ENCODE results near the gene AUTS2.
"Not testable (repeated sequence)": the region's sequence is repeated elsewhere in the genome, so short reads cannot be mapped to it uniquely, and the experiment has no call there.

Gene AUTS2

DNA sequence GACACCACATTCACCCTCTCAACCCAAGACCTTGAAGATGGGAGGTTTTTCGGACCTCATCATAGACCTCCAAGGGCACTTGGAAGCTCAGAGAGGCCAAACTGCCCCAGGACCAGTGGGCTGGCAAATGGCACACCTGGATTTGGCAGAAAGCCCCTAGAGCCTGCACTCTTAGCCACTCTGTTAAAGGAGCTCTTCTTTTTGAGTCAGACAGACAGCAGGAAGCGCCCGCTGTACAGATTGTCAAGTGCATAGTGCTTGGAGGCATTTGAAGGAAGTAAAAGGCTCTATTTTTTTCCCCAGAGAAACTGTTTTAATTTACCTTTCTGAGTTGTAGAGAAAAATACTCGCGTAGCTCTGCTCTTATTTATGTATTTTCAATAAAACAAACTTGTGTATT, 1125.1 kb downstream of the AUTS2 start:
- DNase-seq (ENCODE audit: low spot score) = no peak

- DNase-seq (ENCODE audit: low spot score) = no peak
These were observed 1127.2 kb downstream of the AUTS2 start for GRCh38 chr7:70725448-70725847.

GRCh38 chr7:70726294-70726693, 1128.0 kb downstream of the AUTS2 start:
- DNase-seq (ENCODE audit: low spot score) = no peak

- no peak for DNase-seq (ENCODE audit: low spot score)
These were observed 1128.7 kb downstream of the AUTS2 start for GRCh38 chr7:70726951-70727378.

- DNase-seq (ENCODE audit: low spot score) = no peak
These were observed 1129.6 kb downstream of the AUTS2 start for GRCh38 chr7:70727861-70728260.

GRCh38 chr7:70728872-70729552, 1130.7 kb downstream of the AUTS2 start:
- DNase-seq (ENCODE audit: low spot score) = no peak

- DNase-seq (ENCODE audit: low spot score) = not testable (repeated sequence)
These were observed 1131.4 kb downstream of the AUTS2 start for GRCh38 chr7:70729553-70730157.

GRCh38 chr7:70730451-70731110, 1132.3 kb downstream of the AUTS2 start:
- DNase-seq (ENCODE audit: low spot score) = no peak

- no peak for DNase-seq (ENCODE audit: low spot score)
These were observed 1134.8 kb downstream of the AUTS2 start for GRCh38 chr7:70733090-70733489.

DNA sequence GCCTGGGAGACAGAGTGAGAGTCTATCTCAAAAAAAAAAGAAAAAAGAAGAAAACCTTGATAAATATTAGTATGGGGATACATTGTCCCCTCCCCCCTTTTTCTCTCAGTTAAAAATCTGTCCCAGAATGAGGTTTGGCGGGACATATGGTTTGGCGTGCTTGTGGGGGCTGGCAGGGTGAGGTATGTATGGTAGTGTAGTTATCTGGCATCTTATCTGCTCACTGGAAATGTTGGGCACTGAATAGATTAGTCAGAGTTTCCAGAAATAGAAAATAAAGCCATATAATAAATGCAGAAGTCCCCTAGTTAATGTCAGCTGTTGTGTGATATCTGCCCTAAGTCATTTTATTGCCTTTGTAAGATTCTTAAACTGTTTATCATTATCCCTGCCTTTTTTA, 1136.1 kb downstream of the AUTS2 start:
- no peak for DNase-seq (ENCODE audit: low spot score)

- no peak for DNase-seq (ENCODE audit: low spot score)
These were observed 1137.0 kb downstream of the AUTS2 start for GRCh38 chr7:70735313-70735712.

DNA sequence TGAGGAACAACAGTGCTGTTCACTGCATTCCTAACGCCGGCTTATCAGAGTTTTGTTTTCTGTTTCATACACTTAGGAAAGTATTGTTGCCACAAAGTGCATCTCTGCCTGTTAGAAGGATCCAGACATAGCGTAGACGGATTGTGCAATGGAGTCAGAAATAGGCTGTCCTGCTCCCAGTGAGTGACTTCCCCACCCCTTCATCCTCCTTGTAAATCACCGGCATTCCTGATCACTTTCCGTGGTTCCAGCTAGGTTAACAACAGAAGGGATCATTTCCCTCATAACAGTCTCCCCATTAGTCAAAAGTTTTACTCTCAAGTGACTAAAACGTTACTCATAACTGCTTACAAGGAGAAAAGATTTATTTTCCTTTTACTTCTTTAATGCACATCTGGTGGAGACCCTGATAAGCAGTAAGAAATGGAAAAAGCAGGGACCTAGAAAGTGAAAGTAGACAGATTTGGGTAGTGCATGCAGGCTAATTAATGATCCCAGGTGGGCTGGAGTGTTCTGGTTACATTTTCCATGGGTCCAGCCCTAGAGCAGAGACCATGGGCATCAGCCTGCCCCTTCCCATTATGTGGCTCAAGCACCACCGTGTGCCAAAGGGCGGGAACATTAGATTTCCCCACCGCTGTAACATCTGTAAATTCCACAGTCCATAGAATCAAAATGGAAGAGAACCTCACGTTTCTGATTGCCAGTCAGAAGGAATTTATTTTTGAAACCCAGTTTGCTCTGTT, 1138.6 kb downstream of the AUTS2 start:
- no peak for DNase-seq (ENCODE audit: low spot score)

DNA sequence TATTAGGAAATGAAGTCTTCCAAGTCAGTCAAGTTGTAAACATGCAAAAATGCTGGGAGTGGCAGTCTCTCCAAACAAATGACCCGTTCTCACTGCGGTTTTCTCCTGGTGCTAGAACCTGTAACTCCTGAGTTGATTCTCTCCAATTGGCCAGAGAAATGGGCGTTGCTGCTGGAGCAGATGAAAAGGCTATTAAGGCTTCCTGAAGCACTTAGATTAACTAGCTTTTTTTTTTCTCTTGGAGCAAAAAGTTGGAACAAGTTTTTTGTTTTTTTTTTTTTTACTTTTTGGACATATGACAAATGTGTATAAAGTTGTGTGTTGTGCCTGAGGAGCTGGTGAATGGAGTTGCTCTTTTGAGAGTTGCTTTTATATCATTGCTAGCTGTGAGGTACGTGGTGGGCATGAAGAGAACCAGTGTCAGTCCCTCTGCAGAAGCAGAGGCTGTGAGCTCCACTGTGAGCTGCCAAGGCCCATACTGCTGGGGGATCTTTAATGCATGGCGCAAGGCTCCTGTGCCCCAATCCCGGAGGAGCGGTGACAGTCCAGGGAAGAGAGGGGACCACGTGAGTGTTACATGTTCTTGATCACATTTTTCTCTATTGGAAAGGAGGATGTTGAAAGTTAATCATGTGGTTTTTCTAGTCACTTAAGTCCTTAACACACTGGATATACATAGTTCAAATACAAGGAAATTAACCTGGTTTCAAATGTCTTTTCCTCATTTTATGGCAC, 1140.0 kb downstream of the AUTS2 start:
- no peak for DNase-seq (ENCODE audit: low spot score)

- no peak for DNase-seq (ENCODE audit: low spot score)
These were observed 1141.5 kb downstream of the AUTS2 start for GRCh38 chr7:70739646-70740210.

DNA sequence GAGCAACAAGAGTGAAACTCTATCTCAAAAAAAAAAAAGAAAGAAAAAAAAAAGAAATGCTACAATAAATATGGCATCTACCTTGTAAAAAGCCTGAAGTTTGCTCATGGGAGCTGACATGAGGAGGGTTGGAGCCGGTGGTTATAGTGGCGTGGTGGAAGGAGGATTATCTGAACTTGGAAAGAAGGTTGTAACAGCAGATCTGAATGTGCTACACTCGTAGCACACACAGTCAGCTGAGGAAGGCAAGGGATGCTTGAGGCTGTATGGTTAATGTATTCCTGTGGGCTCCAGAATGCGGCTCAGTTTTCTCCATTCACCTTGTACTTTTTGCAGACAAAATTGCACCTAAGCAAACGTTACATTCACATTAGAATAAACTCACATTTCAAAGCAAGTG, 1143.4 kb downstream of the AUTS2 start:
- no peak for DNase-seq (ENCODE audit: low spot score)

GRCh38 chr7:70743531-70744325, 1145.5 kb downstream of the AUTS2 start:
- no peak for DNase-seq (ENCODE audit: low spot score)

DNA sequence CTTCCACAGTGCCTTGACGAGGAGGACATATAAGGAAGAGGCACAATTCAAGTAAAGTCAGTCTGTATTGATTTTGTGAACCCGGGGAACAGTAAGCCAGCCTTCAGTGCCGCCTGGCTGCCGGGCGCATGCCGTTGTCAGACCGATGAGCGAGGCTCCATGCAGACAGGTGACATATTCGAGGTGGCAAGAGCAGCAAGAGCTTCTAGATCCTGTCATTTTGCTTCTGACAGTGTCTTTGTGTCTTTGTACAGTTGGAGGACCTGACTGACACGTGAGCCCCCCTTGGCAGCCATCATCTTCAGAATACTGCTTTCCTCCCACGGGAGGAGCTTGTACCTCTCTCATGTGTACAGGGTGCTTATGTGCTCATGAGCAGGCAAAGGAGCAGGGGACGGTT, 1146.2 kb downstream of the AUTS2 start:
- DNase-seq (ENCODE audit: low spot score) = no peak

GRCh38 chr7:70749831-70750230, 1151.6 kb downstream of the AUTS2 start:
- no peak for DNase-seq (ENCODE audit: low spot score)

- DNase-seq (ENCODE audit: low spot score) = no peak
These were observed 1153.6 kb downstream of the AUTS2 start for GRCh38 chr7:70751895-70752294.

DNA sequence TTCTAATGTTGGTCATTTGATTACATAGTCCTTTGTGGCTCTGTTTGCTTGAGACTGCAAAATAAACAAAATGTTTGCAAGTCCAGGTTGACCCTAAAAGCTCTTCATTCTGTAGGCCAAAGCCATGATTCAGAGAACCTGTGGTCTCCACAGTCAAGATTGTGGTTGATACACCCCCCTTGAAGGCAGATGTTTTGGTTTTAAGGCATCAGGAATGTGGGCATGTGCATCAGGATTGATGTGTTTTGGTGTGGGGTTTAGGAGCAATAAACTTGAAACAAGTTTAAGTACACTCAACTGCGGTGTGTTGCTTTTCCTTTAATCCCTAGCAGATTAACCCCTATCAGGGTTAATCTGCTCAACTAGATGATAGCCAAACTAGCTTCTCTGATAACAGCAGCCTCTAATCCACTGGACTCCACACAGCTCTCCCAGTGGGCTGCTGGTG, 1154.5 kb downstream of the AUTS2 start:
- no peak for DNase-seq (ENCODE audit: low spot score)

DNA sequence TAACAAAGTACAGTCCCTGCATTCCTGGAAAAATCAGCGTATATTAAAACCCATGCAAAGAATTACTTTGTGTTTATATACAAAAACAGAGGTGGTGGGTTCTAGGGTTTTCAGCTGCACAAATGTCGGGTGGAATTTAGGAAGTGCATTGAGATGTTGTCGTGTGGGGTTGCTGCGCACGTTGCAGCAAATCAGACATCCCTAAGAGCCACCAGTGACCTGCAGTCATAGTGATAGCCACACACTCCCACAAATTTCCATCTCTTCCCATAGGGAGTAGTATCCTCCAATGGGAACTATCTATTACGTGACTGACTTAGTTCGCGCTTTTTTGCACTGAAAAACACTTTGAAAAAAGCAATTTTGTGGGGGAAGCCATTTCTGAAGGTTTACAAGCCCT, 1158.5 kb downstream of the AUTS2 start:
- DNase-seq (ENCODE audit: low spot score) = no peak
